Hepatic stellate cell (primary cell): ENCODE data around the gene SPARC.
A peak's percentile ranks its signal among the peaks of the same experiment; 100 is the strongest.
"Not testable (repeated sequence)": the region's sequence is repeated elsewhere in the genome, so short reads cannot be mapped to it uniquely, and the experiment has no call there.

Experiments
- DNase-seq: peaks from one replicate; pipeline ENCODE4 v3.0.0; 2011; ENCODE audit warnings: low spot score

SPARC gene

GRCh38 chr5:151686674-151687407, at the start of gene SPARC:
Gene SPARC, minus strand, starts transcription at chr5:151686915. Its CDS starts 10,727 bp downstream, at chr5:151676188.
- peak; percentile 76 for DNase-seq

GRCh38 chr5:151735646-151736045, 48.9 kb upstream of the SPARC start:
- no peak for DNase-seq

- DNase-seq = no peak
These were observed 47.3 kb upstream of the SPARC start for GRCh38 chr5:151734064-151734408.

GRCh38 chr5:151733358-151734063, 46.8 kb upstream of the SPARC start:
- DNase-seq = no peak

DNA sequence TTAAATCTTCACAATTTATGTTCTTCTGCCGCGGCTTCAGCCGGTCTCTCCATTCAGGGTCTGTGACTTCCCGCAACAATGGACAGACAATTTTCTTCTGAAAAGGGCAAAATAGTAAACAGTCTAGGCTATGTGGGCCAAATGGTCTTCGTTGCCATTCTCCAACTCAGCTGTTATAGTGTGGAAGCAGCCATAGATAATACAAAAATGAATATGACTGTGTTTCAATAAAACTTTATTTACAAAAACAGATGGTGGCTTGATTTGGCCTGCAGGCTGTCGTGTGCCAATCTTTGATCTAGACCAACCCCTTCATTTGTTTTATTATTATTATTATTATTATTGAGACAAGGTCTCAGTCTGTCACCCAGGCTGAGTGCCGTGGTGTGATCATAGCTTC, 43.7 kb upstream of the SPARC start:
- no peak for DNase-seq

- not testable (repeated sequence) for DNase-seq
These were observed 42.9 kb upstream of the SPARC start for GRCh38 chr5:151729597-151729996.

GRCh38 chr5:151724360-151724759, 37.6 kb upstream of the SPARC start:
- DNase-seq = no peak

GRCh38 chr5:151722546-151722945, 35.8 kb upstream of the SPARC start:
- no peak for DNase-seq

GRCh38 chr5:151721812-151722391, 35.2 kb upstream of the SPARC start:
- no peak for DNase-seq

- no peak for DNase-seq
These were observed 34.5 kb upstream of the SPARC start for GRCh38 chr5:151721087-151721646.

DNA sequence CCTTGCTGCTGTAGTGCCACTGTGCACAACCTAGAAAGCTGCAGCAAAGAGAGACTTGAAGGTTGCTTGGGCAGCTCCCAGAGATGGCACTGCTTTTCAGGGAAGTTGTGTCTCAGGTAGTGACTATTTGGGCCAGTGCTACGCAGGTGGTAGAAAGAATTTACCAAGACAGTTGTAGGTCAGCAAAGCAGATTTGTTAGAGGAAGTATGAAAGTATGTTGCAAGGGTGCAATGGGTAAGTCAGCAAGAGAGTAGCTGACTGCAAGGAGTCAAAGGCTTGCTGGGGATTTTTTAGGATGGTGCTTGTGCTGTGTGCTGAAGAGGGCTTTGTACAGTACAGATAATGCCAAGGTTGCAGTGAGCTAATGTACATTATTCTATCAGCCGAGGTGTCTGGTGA, 33.5 kb upstream of the SPARC start:
- DNase-seq = no peak

- DNase-seq = no peak
These were observed 32.7 kb upstream of the SPARC start for GRCh38 chr5:151719228-151720000.

DNA sequence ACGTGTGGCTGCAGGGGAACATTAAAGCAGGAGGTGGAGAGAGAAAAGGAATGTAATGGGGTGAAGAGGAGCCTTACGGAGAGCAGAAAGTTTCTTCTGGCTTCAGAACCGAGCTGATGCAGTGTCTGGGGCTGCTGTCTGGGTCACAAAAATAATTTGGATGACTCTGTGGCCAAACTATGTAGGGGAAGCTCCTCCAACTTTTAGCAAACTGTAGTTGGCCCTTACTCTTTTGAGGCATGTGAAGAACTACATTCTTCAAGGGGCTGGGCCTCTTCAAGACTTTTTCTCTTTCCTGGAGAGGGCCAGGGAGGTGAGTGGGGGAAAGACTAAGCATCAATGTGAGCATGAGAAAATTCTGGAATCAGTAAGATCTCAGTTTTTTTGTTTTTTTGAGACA, 31.9 kb upstream of the SPARC start:
- peak; percentile 54 for DNase-seq

GRCh38 chr5:151718153-151718552, 31.4 kb upstream of the SPARC start:
- no peak for DNase-seq

DNA sequence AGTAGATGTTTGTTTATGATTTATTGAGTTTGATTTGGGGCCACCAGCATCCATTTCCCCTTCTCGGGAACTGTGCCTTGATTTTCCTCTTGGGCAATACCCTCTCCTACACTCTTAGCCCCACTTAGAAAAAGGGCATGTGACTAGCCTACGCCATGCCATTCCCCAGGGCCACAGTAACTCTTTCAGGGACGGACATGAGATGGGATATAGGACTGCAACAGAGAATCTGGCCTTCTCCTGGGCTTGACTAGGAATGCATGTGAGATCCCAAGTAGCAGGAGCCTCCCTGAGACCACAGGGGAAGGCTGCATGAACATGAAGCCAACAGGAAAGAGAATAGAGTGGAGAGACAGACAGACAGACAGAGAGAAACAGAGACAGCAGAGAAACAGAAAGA, 30.7 kb upstream of the SPARC start:
- no peak for DNase-seq

DNA sequence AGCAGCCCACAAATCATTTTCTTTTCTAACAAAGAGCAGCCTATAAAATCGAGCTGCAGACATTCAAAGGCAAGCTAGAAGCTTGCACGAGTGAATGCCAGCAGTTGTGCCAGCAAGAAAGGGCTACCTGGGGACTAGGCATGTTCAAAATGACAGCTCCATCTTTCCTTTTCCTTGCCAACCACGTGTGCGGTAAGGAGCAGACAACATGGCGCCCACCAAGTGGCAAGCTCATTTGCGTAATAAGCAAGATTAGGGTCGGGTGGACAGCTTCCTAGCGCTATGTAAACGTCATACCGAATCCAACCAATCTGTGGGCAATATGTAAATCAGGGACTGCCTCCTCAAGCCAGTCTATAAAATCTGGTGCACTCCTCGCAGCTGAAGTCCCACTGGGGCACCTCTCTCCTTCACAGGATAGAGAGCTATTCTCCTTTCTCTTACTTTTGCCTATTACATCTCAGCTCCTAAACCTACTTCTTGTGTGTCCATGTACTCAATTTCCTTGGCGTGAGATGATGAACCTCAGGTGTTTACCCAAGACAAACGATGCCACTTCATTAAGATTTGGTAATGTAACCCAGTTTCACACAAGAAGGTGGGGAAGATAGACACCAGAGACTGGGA, 22.5 kb upstream of the SPARC start:
- no peak for DNase-seq

GRCh38 chr5:151708126-151708525, 21.4 kb upstream of the SPARC start:
- DNase-seq = no peak

DNA sequence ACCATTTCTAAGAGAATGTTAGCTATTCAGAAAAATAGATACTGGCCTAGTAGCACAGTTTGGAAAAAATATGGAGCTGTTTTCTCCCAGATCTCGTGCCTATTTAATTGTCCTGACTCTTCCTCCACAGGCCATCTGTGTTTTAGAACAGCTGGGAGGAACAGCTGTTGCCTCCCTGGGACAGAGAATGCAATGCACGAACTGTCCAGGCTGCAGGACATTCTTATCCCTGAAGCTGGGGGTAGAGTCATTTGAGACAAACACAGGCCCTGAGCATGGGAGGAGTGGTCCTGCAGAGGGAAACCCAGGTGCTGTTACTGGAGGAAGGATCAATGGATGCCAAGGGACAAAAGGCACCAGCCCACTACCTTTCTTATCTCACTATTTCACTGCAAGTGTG, 20.9 kb upstream of the SPARC start:
- DNase-seq = no peak

DNA sequence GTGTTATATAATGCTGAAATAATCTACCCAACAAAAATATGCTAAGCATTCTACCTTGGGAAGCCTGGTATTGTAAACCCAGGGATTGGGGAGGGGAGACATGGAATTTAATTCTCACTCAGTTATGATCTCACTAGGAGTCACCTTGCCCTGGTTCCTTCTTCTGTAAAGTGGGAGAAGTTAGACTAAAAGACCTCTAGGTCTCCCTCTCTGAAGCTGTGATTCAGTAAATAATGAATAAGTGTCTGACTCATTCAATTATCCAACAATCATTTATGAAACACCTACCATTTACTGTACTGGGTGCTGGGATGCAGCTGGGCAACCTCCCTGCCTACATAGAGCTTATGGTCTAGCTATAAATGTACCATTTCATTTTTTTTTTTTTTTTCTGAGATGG, 20.2 kb upstream of the SPARC start:
- DNase-seq = no peak

- no peak for DNase-seq
These were observed 17.1 kb upstream of the SPARC start for GRCh38 chr5:151703780-151704179.

DNA sequence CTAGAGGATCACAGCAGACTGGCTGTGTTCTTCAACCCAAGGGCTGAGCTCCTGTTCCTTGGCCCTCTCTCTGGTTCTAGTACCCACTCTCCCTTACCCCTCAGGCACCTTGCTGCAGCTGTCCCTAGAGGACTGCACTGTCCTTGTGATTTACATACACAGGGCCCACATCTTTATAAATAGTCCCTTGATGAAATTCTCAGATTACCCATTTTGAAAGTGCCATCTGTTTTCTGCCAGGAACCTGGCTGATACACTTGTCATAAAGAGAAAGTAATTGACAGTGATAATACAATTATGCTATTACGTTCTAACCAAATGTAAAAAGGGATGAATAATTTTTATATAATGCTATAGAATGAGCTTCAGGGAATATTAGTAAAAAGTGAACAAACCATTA, 16.5 kb upstream of the SPARC start:
- DNase-seq = no peak

DNA sequence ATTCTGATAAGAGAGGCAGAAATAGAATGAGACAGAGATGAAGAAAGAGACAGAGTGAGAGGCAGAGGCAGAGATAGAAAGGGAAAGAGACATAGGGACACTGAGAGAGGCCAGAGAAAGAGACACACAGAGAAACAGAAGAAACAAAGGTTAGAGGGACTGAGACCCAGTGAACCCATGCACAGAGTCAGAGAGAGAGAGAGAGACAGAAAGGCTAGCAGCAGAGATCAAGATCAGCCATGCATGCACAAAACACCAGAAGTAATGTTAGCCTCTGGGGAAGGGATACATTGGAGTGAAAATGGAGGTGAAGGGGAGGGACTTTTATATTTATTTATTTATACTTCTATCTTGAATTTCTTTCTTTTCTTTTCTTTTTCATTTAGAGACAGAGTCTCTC, 14.1 kb upstream of the SPARC start:
- DNase-seq = no peak
